Astrocyte (in vitro differentiated cells and primary cell): ENCODE results near the gene ZCWPW2. TPM values are rescaled to one million over a fixed set of nuclear protein-coding genes. Genes with fewer than 3 reads are reported as not detected.
A peak's percentile ranks its signal among the peaks of the same experiment; 100 is the strongest.

Source experiments
- DNase-seq: peaks from one replicate; pipeline ENCODE4 v3.0.0-alpha.2; 2010; ENCODE audit warnings: low read depth
- FAIRE-seq: peaks from 2 replicates; lab custom pipeline; 2011; peaks lifted over from hg19 to GRCh38; lab: Jason Lieb, UNC
- H2AFZ ChIP-seq: 2 replicates; pipeline ENCODE4 v1.6.0; 2012; ENCODE audit warnings: low read depth, low read length, inconsistent platforms
- H3K27ac ChIP-seq: 2 replicates; pipeline ENCODE4 v1.5.1; 2011; ENCODE audit warnings: low read depth, low read length, inconsistent platforms
- H3K27me3 ChIP-seq: 2 replicates; pipeline ENCODE4 v1.6.0; 2011; ENCODE audit warnings: low read length, inconsistent platforms; ENCODE audit not compliant: insufficient read depth
- H3K36me3 ChIP-seq: 2 replicates; pipeline ENCODE4 v1.5.1; 2011; ENCODE audit warnings: low read length, inconsistent platforms; ENCODE audit not compliant: insufficient read depth
- H3K4me1 ChIP-seq: 2 replicates; pipeline ENCODE4 v1.5.1; 2011; ENCODE audit warnings: low read length, inconsistent platforms; ENCODE audit not compliant: insufficient read depth
- H3K4me2 ChIP-seq: 2 replicates; pipeline ENCODE4 v1.6.0; 2012; ENCODE audit warnings: low read length, inconsistent platforms
- H3K4me3 ChIP-seq: 2 replicates; pipeline ENCODE4 v1.5.1; 2011; ENCODE audit warnings: low read depth, mild to moderate bottlenecking, low read length, inconsistent platforms; ENCODE audit not compliant: insufficient read depth
- H3K79me2 ChIP-seq: 2 replicates; pipeline ENCODE4 v1.6.0; 2012; ENCODE audit warnings: mild to moderate bottlenecking, low read length, inconsistent platforms; ENCODE audit not compliant: insufficient read depth
- H3K9ac ChIP-seq: 2 replicates; pipeline ENCODE4 v1.6.0; 2012; ENCODE audit warnings: mild to moderate bottlenecking, low read length, inconsistent platforms
- H3K9me3 ChIP-seq: 2 replicates; pipeline ENCODE4 v1.5.1; 2012; ENCODE audit warnings: low read depth, mild to moderate bottlenecking, low read length, inconsistent platforms; ENCODE audit not compliant: insufficient read depth
- H4K20me1 ChIP-seq: 2 replicates; pipeline ENCODE4 v1.6.0; 2012; ENCODE audit warnings: low read length, inconsistent platforms; ENCODE audit not compliant: insufficient read depth
- H3K27ac Mint-ChIP-seq: one replicate; pipeline ENCODE4 v1.8.0; 2021; ENCODE audit warnings: mild to moderate bottlenecking, mixed read lengths; ENCODE audit not compliant: unreplicated experiment
- H3K27me3 Mint-ChIP-seq: one replicate; pipeline ENCODE4 v1.8.0; 2021; ENCODE audit warnings: low read depth, mixed read lengths; ENCODE audit not compliant: unreplicated experiment
- H3K36me3 Mint-ChIP-seq: one replicate; pipeline ENCODE4 v1.8.0; 2021; ENCODE audit warnings: low read depth, mixed read lengths; ENCODE audit not compliant: unreplicated experiment
- H3K4me1 Mint-ChIP-seq: one replicate; pipeline ENCODE4 v1.8.0; 2021; ENCODE audit warnings: low read depth, mixed read lengths; ENCODE audit not compliant: unreplicated experiment
- H3K4me3 Mint-ChIP-seq: one replicate; pipeline ENCODE4 v1.8.0; 2021; ENCODE audit warnings: mild to moderate bottlenecking, moderate library complexity, mixed read lengths; ENCODE audit not compliant: unreplicated experiment
- H3K9me3 Mint-ChIP-seq: one replicate; pipeline ENCODE4 v1.8.0; 2021; ENCODE audit warnings: mild to moderate bottlenecking, mixed read lengths; ENCODE audit not compliant: unreplicated experiment
- CTCF ChIP-seq: IDR thresholded peaks from 2 replicates; pipeline ENCODE4 v1.5.1; 2011; ENCODE audit warnings: low read depth, mild to moderate bottlenecking, inconsistent platforms, low read length, moderate library complexity; ENCODE audit not compliant: insufficient read depth
- EZH2 ChIP-seq: IDR thresholded peaks from 2 replicates; pipeline ENCODE4 v1.6.1; 2012; ENCODE audit warnings: mild to moderate bottlenecking, low read length, inconsistent platforms; ENCODE audit not compliant: insufficient read depth
- total RNA-seq: library from RNA; stranded (reverse); gene quantifications from 2 replicates; pipeline ENCODE4 v1.2.1, GENCODE V29; 2021

The ZCWPW2 gene
- total RNA-seq, 1 donor from 2014 or later: 0.57 TPM

- H3K27me3 ChIP-seq: no peaks in the 10 kb centered on the region
- no peak overlapping the region for H3K4me2 ChIP-seq
- no peak overlapping the region for H3K4me3 ChIP-seq
- Mint-ChIP-seq H3K4me1 (no peaks in the 10 kb centered on the region), H3K27me3 (no peaks in the 10 kb centered on the region), H3K9me3 (no peaks in the 10 kb centered on the region), H3K27ac (no peak overlapping the region), H3K36me3 (no peaks in the 10 kb centered on the region), H3K4me3 (no peak overlapping the region)
- no peak for TF ChIP-seq CTCF
- TF ChIP-seq EZH2: no peak
- no peaks in the 10 kb centered on the region for H3K9me3 ChIP-seq
- no peak for FAIRE-seq
- no peak overlapping the region for H3K27ac ChIP-seq
- no peak overlapping the region for H2AFZ ChIP-seq
- no peak for DNase-seq
- H3K4me1 ChIP-seq: no peaks in the 10 kb centered on the region
- H4K20me1 ChIP-seq: no peaks in the 10 kb centered on the region
- no peak overlapping the region for H3K9ac ChIP-seq
- H3K79me2 ChIP-seq: no peaks in the 10 kb centered on the region
- no peaks in the 10 kb centered on the region for H3K36me3 ChIP-seq
These were observed 118.9 kb downstream of the ZCWPW2 start for GRCh38 chr3:28467414-28467813.

- H3K4me3 Mint-ChIP-seq: no peak overlapping the region
- H3K27me3 Mint-ChIP-seq: no peaks in the 10 kb centered on the region
- H3K9me3 ChIP-seq: no peaks in the 10 kb centered on the region
- no peak for FAIRE-seq
- H3K36me3 ChIP-seq: no peaks in the 10 kb centered on the region
- H3K9ac ChIP-seq: no peak overlapping the region
- no peaks in the 10 kb centered on the region for H3K36me3 Mint-ChIP-seq
- DNase-seq: peak; percentile 41
- H3K9me3 Mint-ChIP-seq: no peaks in the 10 kb centered on the region
- H3K79me2 ChIP-seq: no peaks in the 10 kb centered on the region
- H3K4me1 Mint-ChIP-seq: no peaks in the 10 kb centered on the region
- no peak overlapping the region for H3K4me3 ChIP-seq
- no peak overlapping the region for H3K4me2 ChIP-seq
- H2AFZ ChIP-seq: no peak overlapping the region
- no peak overlapping the region for H3K27ac Mint-ChIP-seq
- TF ChIP-seq EZH2 (no peak), CTCF (peak; percentile 52)
- no peaks in the 10 kb centered on the region for H3K4me1 ChIP-seq
- H3K27me3 ChIP-seq: no peaks in the 10 kb centered on the region
- no peak overlapping the region for H3K27ac ChIP-seq
- H4K20me1 ChIP-seq: no peaks in the 10 kb centered on the region
These were observed 127.7 kb downstream of the ZCWPW2 start for GRCh38 chr3:28476194-28476593.

DNA sequence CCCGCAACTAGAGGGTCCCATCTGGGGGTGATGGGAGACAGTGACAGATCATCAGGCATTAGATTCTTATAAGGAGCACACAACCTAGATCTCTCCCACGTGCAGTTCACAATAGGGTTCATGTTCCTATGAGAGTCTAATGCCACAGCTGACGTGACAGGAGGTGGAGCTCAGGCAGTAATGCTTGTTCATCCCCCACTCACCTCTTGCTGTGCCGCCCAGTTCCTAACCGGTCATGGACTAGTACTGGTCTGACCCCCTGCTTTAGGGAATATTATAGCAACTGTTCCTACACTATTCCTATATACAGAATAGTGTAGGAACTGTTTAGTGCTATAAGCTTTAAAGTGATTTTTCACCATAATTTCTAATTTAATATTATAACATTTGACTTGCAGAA lies 128.2 kb downstream of the ZCWPW2 start:
- H3K27ac Mint-ChIP-seq: no peak overlapping the region
- no peaks in the 10 kb centered on the region for H3K36me3 Mint-ChIP-seq
- H3K9ac ChIP-seq: no peak overlapping the region
- no peak overlapping the region for H3K27ac ChIP-seq
- H3K4me3 ChIP-seq: no peak overlapping the region
- no peaks in the 10 kb centered on the region for H3K4me1 ChIP-seq
- TF ChIP-seq CTCF (no peak), EZH2 (no peak)
- no peaks in the 10 kb centered on the region for H3K4me1 Mint-ChIP-seq
- FAIRE-seq (no peak), DNase-seq (no peak)
- no peak overlapping the region for H2AFZ ChIP-seq
- H3K27me3 Mint-ChIP-seq: no peaks in the 10 kb centered on the region
- H3K4me3 Mint-ChIP-seq: no peak overlapping the region
- H3K36me3 ChIP-seq: no peaks in the 10 kb centered on the region
- H3K9me3 Mint-ChIP-seq: no peaks in the 10 kb centered on the region
- no peak overlapping the region for H3K4me2 ChIP-seq
- no peaks in the 10 kb centered on the region for H3K9me3 ChIP-seq
- H3K27me3 ChIP-seq: no peaks in the 10 kb centered on the region
- no peaks in the 10 kb centered on the region for H4K20me1 ChIP-seq
- H3K79me2 ChIP-seq: no peaks in the 10 kb centered on the region
